NCI-H1092 (cell line): Measurements from ENCODE around the gene SLC35B4.
A peak's percentile ranks its signal among the peaks of the same experiment; 100 is the strongest.

Source experiments
- DNase-seq: peaks from one replicate; lab custom pipeline; 2025; lab: John Stamatoyannopoulos, UW

SLC35B4 gene

DNA sequence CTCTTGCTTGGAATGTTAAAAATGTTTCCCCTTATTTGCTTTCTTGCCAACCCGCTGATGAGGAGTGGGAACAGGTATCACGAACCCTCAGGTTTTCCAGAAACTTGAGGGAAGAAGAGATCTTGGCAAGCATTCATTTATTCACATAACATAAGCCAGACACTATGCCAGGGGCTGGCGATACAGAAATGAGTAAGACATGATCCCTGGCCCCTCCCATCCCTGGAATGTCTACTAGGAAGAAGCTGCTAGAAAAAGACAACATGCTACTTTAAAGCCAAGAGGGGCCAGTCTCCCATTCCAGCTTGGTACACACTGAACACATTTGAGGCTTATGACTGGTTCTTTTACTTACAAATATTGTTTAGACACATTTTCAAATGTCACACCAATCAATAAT lies 26.4 kb downstream of the SLC35B4 start:
- DNase-seq = no peak

DNA sequence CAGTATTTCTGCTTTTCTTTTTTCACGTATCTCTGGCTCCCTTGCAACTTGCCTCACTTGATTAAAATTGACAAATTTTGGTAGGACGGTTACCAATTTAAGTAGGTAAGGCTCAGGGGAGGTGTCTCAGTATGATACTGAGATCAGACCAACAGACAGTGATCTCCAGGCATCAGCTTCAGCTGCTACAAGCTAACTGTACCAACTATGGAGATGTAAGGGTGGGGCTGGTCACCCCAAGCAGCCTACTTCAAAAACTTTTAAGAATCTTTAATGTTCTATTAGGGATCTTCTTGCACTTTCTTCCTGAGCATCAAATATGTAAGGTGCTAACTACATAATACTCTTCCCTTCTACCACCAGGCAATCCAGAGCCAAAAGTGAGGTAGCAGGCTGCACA lies 26.9 kb downstream of the SLC35B4 start:
- DNase-seq = no peak

DNA sequence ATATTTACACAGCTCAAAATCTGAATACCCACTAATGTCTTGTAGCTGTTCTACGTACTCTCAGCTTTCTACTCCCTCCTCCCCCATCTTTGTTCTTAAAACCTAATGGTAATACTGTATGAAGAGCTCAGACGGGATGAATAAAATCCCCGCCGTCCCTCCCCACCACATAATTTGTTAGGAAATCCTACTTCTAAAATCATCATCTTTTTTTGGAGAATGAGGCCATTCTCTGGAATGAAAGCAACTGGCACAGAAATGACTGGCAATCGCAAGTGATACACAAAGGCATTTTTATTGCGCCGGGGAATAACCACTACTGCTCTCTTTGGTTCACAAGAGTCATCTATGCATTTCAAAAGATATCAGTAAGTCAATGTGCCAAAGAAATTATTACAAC lies 27.3 kb downstream of the SLC35B4 start:
- no peak for DNase-seq

DNA sequence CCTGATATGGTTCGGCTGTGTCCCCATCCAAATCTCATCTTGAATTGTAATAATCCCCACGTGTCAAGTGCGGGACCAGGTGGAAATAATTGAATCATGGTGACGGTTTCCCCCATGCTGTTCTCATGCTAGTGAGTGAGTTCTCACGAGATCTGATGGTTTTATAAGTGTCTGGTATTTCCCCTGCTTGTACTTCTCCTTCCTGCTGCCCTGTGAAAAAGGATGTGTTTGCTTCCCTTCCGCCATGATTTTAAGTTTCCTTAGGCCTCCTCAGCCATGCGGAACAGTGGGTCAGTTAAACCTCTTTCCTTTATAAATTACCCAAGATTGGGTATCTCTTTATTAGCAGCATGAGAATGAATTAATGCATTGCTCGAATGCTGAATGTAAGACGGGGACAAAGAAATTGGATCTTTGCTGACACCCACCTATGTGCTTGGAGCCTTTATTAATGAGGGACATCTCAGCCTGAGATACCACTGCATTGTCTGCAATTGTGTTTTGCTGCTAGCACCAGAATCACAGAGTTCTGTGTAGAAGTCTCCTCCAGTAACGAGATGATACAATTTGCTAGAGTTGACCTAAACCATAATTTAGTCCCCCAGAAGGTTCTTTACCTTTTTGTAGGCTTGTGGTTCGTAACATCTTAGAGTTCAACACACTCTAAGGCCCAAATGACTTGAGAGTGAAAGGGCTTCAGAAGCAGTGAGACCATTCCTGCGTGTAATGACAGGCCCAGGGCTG lies 28.6 kb downstream of the SLC35B4 start:
- DNase-seq = no peak

DNA sequence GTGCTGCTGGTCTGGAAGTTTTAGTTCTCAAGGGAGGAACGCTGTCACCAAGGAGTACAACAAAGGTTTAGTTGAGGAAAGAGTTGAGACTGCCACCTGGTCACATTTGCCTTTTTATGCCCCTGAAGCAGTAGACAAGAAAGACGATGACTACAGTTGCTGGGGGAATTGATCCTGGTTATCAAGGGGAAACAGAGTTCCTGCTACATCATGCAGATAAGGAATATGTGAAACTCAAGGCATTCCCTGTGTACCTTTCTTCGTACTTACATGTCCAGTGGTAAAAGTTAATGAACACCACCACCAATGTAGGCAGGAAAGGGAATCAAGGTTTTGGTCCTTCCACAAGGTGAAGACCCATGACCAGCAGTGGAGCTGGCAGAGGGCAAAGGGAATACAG lies 31.8 kb downstream of the SLC35B4 start:
- DNase-seq = no peak

DNA sequence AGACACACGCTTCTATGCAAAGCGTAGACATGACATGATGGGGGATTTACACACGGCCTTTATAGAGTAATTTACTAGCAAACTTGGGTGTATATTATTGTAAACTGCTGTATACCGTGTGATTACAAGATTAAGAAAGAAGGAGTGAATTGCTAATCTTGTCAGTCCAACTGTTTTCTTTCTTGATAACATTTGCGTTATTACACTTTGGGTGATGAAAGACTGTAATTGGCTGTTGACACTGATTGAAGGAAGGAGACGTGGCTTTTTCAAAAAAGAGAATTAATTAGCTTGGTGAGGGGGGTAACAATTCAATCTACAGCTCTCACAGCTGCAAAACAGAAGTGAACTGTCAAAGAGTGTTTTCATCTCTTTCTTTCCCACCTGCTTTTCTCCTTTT lies 32.7 kb downstream of the SLC35B4 start:
- DNase-seq = no peak

DNA sequence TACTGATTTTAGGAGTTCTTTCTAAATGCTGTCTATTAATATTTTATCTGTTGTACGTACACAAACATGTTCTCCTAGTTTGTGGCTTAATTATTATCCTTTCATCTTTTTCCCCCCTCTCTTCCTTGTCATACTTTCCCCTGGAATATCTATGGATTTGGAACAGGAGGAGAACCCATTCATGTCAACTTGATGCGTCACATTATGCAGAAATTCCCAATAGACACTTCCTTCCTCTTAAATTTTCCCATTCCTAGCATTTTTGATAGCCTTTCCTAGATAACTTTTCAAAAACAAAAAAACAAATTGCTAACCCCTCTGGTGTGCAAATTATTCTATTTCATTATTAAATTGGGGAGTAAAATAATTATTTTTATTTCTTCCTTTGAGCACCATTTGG lies 36.2 kb downstream of the SLC35B4 start:
- DNase-seq = no peak

DNA sequence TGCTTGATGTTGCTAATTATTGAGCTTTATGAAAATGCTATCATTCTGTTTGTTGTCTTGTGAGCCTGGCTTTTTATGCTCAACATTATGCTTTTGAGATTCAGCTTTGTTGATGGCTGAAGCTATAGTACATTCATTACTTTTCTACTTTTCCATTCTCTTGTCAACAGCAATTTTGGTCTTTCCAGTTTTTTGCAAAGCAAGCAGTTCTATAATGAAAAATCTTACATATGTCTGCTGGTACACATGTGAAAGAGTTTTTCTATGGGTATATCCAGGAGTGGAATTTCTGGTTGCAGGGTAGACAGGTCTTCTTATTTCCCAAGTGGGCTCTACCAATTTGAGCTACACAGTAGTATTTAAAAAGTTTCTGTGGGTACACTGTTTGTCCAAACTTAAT lies 36.8 kb downstream of the SLC35B4 start:
- DNase-seq = no peak

DNA sequence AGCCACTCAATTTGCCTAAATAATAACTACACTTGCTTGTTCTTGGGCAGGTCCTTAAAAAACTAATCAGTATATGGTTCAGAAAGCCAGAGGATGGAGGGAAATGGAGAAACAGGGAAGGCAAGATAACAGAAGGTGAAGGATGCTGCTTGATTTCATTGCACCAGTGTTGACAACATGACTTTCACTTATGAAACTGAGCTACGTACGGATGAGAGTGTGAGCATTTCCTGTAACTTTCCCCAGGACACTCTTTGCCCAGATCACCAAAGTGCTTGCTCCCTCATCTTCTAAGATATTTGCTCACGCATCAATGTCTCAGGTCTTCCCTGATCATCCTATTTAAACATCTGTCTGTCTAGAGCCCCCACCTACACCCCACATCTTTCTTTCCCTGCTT lies 37.4 kb downstream of the SLC35B4 start:
- no peak for DNase-seq

DNA sequence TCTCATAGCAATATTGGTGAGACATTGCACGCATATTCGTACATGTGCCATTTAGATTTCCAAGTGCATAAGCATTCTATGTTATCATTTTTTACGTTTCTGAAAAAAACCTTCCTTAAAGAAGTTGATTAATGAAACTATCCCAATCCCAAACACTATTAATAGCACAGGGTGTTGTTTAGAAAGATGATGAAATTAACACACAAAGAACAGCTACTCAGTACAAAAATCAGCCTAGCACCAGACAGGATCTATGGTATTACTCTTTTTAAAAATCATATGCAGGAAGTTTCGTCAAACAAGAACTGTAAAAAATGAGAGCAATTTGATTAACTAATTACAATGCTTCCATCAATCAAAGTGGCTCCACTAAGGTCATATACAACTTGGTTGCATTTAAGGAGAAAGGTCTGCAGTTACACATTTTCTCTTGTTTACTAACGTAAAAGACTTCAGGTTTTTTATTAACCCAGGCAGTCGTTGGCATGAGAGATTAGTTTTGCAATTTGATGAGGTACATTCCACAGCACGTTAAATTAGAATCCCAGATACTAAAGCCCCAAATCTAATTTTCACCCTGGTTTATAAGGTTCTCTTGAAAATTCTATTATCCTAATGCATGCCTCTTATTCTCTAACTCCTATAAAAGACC lies 38.1 kb downstream of the SLC35B4 start:
- no peak for DNase-seq

DNA sequence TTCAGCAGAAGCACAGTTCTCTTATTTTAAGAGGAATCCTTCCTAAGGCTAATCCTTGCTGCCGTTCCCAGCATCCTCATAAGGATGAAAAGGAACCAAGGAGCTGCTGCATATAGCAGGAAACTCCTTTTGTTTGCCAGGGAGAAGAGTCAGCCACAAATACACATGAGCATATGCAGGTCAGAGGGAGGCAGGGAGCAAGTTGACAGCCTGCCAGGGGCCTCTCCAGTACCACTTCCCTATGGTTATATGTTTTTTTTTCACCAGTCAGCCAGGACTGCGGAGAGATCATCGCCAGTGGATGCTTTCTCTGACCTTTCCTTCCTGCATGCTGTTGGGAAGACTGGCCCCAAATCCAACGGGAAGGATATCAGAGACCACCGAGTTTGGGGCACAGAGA lies 39.8 kb downstream of the SLC35B4 start:
- DNase-seq = peak; percentile 18

DNA sequence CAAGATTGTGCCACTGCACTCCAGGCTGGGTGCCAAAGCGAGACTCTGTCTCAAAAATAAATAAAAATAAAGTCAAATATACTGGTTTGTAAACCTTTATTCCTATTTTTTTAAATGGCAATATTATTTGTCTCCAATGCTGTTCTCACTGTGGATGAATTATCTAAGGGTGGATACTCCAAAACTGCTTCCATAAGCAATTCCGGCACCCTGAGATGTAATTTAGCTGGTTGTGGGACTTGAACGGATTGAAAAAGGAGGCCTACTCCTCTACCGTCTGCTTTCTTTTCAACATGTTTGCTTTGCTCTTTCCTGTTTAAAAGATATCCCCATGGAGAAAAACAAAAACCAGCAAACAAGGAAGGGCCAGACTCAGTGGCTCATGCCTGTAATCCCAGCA lies 54.4 kb downstream of the SLC35B4 start:
- DNase-seq = no peak

DNA sequence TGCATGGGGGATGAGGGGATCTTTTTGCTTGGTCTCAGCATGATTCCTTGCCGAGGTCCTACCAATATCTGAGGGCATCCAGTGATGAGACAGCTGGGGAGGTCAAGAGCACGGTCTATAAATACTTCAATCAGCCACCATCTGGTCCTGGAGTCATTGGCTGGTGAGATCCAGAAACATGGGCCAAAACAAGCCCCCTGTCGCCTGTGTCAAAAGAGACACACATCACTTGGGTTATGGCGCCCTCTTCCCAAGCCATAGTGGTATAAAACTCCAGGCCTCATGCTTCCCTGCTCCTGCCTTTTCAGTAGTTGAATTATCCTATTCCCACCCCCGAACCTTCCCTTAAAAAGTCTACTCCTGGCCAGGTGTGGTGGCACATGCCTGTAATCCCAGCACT lies 60.9 kb downstream of the SLC35B4 start:
- DNase-seq = no peak

DNA sequence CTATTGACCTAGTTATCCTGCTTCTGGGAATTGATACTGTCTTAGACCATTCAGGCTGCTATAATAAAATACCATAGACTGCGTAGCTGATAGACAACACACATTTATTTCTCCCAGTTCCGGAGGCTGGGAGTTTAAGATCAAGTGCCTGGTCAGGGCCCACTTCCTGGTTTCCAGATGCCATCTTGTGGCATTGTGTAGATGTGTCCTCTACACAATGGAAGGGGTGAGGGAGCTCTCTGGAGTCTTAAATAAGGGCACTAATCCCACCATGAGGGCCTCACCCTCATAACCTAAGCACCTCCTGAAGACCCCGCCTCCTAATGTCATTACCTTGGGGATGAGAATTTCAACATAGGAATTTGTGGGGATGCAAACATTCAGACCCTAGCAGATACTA lies 62.4 kb downstream of the SLC35B4 start:
- DNase-seq = no peak

DNA sequence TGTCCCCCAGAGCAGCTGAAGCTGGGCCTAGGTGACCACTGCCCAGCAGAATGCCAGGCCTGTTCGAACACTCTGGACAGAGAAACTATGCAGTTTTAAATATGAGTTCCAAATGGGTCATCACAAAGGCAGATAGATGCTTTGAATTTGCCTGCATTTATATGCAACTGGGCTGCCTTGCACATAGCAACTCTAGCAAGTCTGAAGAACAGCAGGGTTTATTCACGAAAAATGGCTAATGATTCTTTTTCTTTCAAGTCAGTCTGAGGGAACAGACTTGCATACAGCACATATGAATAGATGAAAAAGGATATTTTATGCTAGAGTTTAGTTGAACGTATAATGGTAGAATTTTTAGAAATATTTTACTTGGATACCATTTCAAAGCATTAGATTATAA lies 68.5 kb downstream of the SLC35B4 start:
- DNase-seq = no peak

DNA sequence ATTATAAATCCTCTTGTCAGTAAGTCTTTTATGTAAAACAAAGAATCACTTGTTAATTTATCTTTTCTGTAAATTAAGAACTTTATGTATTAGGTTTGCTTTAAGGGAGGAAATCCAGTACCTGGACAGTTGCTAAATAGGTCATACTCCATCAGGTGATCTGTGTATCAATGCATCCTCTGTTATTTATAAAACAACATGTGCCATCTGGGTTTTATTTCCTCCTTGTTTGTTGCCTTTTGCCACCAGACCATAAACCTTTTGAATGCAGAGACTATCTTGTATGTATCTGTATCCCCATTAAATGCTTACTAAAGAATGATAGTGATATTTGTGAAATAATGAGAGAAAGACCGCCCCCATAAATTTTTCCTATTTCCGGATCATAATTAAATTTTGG lies 70.0 kb downstream of the SLC35B4 start:
- no peak for DNase-seq

DNA sequence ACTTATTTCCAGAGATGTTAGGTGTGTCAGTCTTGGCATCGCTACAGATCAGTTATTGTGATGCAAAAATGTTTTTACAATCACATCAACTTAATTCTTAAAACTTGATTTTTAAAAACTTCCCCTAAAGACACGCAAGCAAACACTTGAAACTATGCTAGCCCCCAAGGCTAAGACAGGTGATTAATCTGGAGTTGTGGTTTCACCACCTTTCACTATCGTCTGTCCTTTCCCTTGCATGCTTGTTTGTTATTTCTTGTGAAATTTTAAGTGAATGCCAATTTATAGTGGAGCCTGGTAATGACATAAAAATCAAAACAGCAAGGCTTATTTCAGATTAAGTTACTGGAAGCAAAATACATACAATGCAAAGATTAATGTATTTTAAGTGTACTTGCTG lies 70.4 kb downstream of the SLC35B4 start:
- no peak for DNase-seq

DNA sequence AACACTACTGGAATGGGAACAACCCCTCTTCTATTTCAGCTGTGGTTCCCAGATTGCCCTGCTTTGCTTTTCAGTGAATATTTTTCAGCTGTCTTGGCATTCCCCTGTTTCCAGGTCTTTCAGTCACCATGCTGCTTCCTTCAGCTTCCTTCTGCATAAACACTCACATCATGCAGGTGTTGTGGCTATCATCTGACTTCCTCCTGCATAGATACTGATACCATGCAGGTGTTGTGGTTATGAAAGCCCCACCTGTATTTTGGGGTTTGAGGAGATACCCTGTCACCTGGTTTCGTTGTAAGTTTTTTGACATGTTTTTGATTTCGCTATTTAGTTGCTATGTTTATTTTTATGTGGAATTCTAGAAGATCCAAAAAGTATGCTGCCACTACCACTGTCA lies 71.5 kb downstream of the SLC35B4 start:
- no peak for DNase-seq
